HG02588 (cell line): ENCODE data around the gene ZSWIM1.
"Not testable (repeated sequence)": the region's sequence is repeated elsewhere in the genome, so short reads cannot be mapped to it uniquely, and the experiment has no call there.

Experiments
- ATAC-seq: cut with Tn5 transposase; IDR thresholded peaks from one replicate; pipeline ENCODE4 v1.9.1; 2021; ENCODE audit warnings: mild to moderate bottlenecking, moderate library complexity; ENCODE audit not compliant: unreplicated experiment

The ZSWIM1 gene

GRCh38 chr20:45925821-45926506 is 44.9 kb downstream of the ZSWIM1 start:
- no peak for ATAC-seq

- no peak for ATAC-seq
Measured at GRCh38 chr20:45926731-45927070, 45.7 kb downstream of the ZSWIM1 start.

GRCh38 chr20:45927071-45927878 is 46.2 kb downstream of the ZSWIM1 start:
- ATAC-seq = no peak

- not testable (repeated sequence) for ATAC-seq
Measured at GRCh38 chr20:45931680-45932079, 50.7 kb downstream of the ZSWIM1 start.

GRCh38 chr20:45933266-45934045 is 52.4 kb downstream of the ZSWIM1 start:
- no peak for ATAC-seq

GRCh38 chr20:45934046-45934585 is 53.1 kb downstream of the ZSWIM1 start:
- peak; percentile 12 for ATAC-seq
